Progenitor cell of endocrine pancreas (in vitro differentiated cells): ENCODE data around the gene ASB15. TPM values are rescaled to one million over a fixed set of nuclear protein-coding genes. Genes with fewer than 3 reads are reported as not detected.
A peak's percentile ranks its signal among the peaks of the same experiment; 100 is the strongest.
"Not testable (repeated sequence)": the region's sequence is repeated elsewhere in the genome, so short reads cannot be mapped to it uniquely, and the experiment has no call there.

Experiments used
- DNase-seq: peaks from one replicate; pipeline ENCODE4 v3.0.0; 2021; ENCODE audit warnings: low spot score; ENCODE audit not compliant: unreplicated experiment
- H3K27ac Mint-ChIP-seq: 2 replicates; pipeline ENCODE4 v1.8.0; 2021; ENCODE audit warnings: mild to moderate bottlenecking, moderate library complexity, mixed read lengths
- H3K27me3 Mint-ChIP-seq: 2 replicates; pipeline ENCODE4 v1.8.0; 2021; ENCODE audit warnings: mixed read lengths
- H3K36me3 Mint-ChIP-seq: 2 replicates; pipeline ENCODE4 v1.8.0; 2022; ENCODE audit warnings: mixed read lengths; ENCODE audit not compliant: insufficient read depth
- H3K4me1 Mint-ChIP-seq: 2 replicates; pipeline ENCODE4 v1.8.0; 2021; ENCODE audit warnings: low read depth, mixed read lengths
- H3K4me3 Mint-ChIP-seq: 2 replicates; pipeline ENCODE4 v1.8.0; 2021; ENCODE audit warnings: low read depth, mild to moderate bottlenecking, moderate library complexity, mixed read lengths
- H3K9me3 Mint-ChIP-seq: 2 replicates; pipeline ENCODE4 v1.8.0; 2021; ENCODE audit warnings: low read depth, mixed read lengths
- total RNA-seq: library from RNA; stranded (reverse); gene quantifications from 2 replicates; pipeline ENCODE4 v1.2.1, GENCODE V29; 2021
- TF ChIP-seq, protein P1 (sequence below): fragments of 200-600 bp; sonication (generic); IDR thresholded peaks from one replicate; pipeline ENCODE4 v1.5.0; 2021; ENCODE audit warnings: antibody characterized with exemption, mild to moderate bottlenecking; ENCODE audit not compliant: unreplicated experiment

Gene ASB15
- total RNA-seq, 1 donor from 2014 or later, result not detected

- peaks cover 1% of the 10 kb centered on the region for H3K9me3 Mint-ChIP-seq
- no peaks in the 10 kb centered on the region for H3K36me3 Mint-ChIP-seq
- H3K27me3 Mint-ChIP-seq, result no peaks in the 10 kb centered on the region
- DNase-seq, result no peak
- no peak overlapping the region for H3K27ac Mint-ChIP-seq
- H3K4me1 Mint-ChIP-seq, result peaks cover 8% of the 10 kb centered on the region
- no peak overlapping the region for H3K4me3 Mint-ChIP-seq
- TF ChIP-seq, protein P1, sequence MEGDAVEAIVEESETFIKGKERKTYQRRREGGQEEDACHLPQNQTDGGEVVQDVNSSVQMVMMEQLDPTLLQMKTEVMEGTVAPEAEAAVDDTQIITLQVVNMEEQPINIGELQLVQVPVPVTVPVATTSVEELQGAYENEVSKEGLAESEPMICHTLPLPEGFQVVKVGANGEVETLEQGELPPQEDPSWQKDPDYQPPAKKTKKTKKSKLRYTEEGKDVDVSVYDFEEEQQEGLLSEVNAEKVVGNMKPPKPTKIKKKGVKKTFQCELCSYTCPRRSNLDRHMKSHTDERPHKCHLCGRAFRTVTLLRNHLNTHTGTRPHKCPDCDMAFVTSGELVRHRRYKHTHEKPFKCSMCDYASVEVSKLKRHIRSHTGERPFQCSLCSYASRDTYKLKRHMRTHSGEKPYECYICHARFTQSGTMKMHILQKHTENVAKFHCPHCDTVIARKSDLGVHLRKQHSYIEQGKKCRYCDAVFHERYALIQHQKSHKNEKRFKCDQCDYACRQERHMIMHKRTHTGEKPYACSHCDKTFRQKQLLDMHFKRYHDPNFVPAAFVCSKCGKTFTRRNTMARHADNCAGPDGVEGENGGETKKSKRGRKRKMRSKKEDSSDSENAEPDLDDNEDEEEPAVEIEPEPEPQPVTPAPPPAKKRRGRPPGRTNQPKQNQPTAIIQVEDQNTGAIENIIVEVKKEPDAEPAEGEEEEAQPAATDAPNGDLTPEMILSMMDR, result no peak
These were observed 31.9 kb downstream of the ASB15 start for GRCh38 chr7:123633553-123633952.

GRCh38 chr7:123634011-123634573 is 32.5 kb downstream of the ASB15 start:
- H3K27me3 Mint-ChIP-seq, H3K27ac Mint-ChIP-seq, H3K4me3 Mint-ChIP-seq, DNase-seq, H3K9me3 Mint-ChIP-seq, H3K4me1 Mint-ChIP-seq, H3K36me3 Mint-ChIP-seq: not testable (repeated sequence)

- TF ChIP-seq, protein P1, result peak; percentile 68
- no peaks in the 10 kb centered on the region for H3K27me3 Mint-ChIP-seq
- H3K36me3 Mint-ChIP-seq, result no peaks in the 10 kb centered on the region
- no peak overlapping the region for H3K27ac Mint-ChIP-seq
- DNase-seq, result no peak
- H3K9me3 Mint-ChIP-seq, result peaks cover 3% of the 10 kb centered on the region
- peaks cover 8% of the 10 kb centered on the region for H3K4me1 Mint-ChIP-seq
- no peak overlapping the region for H3K4me3 Mint-ChIP-seq
These were observed 34.1 kb downstream of the ASB15 start for GRCh38 chr7:123635551-123636359.

GRCh38 chr7:123637203-123637602 is 35.6 kb downstream of the ASB15 start:
- Mint-ChIP-seq H3K36me3 (no peaks in the 10 kb centered on the region), H3K27ac (peak overlapping the region; percentile 46), H3K4me1 (peaks cover 8% of the 10 kb centered on the region), H3K4me3 (no peak overlapping the region), H3K9me3 (peaks cover 6% of the 10 kb centered on the region), H3K27me3 (no peaks in the 10 kb centered on the region)
- DNase-seq, result no peak
- TF ChIP-seq, protein P1, result no peak

- no peak for DNase-seq
- Mint-ChIP-seq H3K4me3 (no peak overlapping the region), H3K9me3 (peaks cover 6% of the 10 kb centered on the region), H3K4me1 (peaks cover 8% of the 10 kb centered on the region), H3K27me3 (no peaks in the 10 kb centered on the region), H3K36me3 (no peaks in the 10 kb centered on the region), H3K27ac (no peak overlapping the region)
- TF ChIP-seq, protein P1, result no peak
These were observed 36.3 kb downstream of the ASB15 start for GRCh38 chr7:123637878-123638277.
